GM12878 (cell line): ENCODE measurements around the gene ILF2. TPM values are rescaled to one million over a fixed set of nuclear protein-coding genes. Genes with fewer than 3 reads are reported as not detected.

ENCODE experiments used
- BCL11A ChIP-seq: IDR thresholded peaks from 2 replicates; pipeline ENCODE4 v1.6.1; 2011; ENCODE audit warnings: low read depth, low read length
- CBX5 ChIP-seq: sonication (generic); IDR thresholded peaks from 2 replicates; pipeline ENCODE4 v1.6.1; 2016; ENCODE audit warnings: low read depth, moderate library complexity, mild to moderate bottlenecking, inconsistent platforms
- CEBPB ChIP-seq, 2 experiments: fragments of 150-350 bp in 1 of 2; IDR thresholded peaks; 2 replicates each; pipeline ENCODE4 v1.6.1; 2012 to 2014; ENCODE audit warnings: low read depth in 2 of 2, low read length in 2 of 2, borderline replicate concordance in 1 of 2, inconsistent platforms in 1 of 2
- CTCF ChIP-seq, 3 experiments: IDR thresholded peaks in 2 of 3; conservative IDR thresholded peaks in 1 of 3; 2 replicates each; pipeline ENCODE4 v1.5.1; 2011; ENCODE audit warnings: low read depth in 3 of 3, low read length in 3 of 3, mild to moderate bottlenecking in 3 of 3, control low read depth in 2 of 3, moderate library complexity in 2 of 3, inconsistent platforms in 1 of 3, mixed read lengths in 1 of 3; ENCODE audit not compliant: control insufficient read depth in 2 of 3, insufficient read depth in 1 of 3; ENCODE audit errors: extremely low read depth in 1 of 3
- HDAC2 ChIP-seq: fragments of 200-600 bp; sonication (generic); IDR thresholded peaks from 2 replicates; pipeline ENCODE4 v1.6.1; 2017
- IRF3 ChIP-seq: fragments of 450-650 bp; IDR thresholded peaks from 2 replicates; pipeline ENCODE4 v1.6.1; 2014; ENCODE audit warnings: mild to moderate bottlenecking
- IRF4 ChIP-seq: IDR thresholded peaks from 2 replicates; pipeline ENCODE4 v1.6.1; 2011; ENCODE audit warnings: low read depth, low read length
- MYB ChIP-seq: fragments of 150-350 bp; IDR thresholded peaks from 2 replicates; pipeline ENCODE4 v1.6.1; 2014; ENCODE audit warnings: mild to moderate bottlenecking, low read depth, low read length, borderline replicate concordance
- NFIC ChIP-seq: IDR thresholded peaks from 2 replicates; pipeline ENCODE4 v1.6.1; 2012; ENCODE audit warnings: low read depth, mild to moderate bottlenecking, inconsistent platforms, low read length, moderate library complexity
- NR2C2 ChIP-seq: IDR thresholded peaks from 2 replicates; pipeline ENCODE4 v1.6.1; 2011; ENCODE audit warnings: borderline replicate concordance, low read depth; ENCODE audit not compliant: control insufficient read depth, insufficient read length
- NR2F1 ChIP-seq: fragments of 450-650 bp; conservative IDR thresholded peaks from 2 replicates; pipeline ENCODE4 v1.6.1; 2017; ENCODE audit warnings: mild to moderate bottlenecking
- POLR2A ChIP-seq: IDR thresholded peaks from 2 replicates; pipeline ENCODE4 v1.6.1; 2011; ENCODE audit warnings: low read depth, mild to moderate bottlenecking, low read length
- RBBP5 ChIP-seq: fragments of 200-600 bp; sonication (generic); conservative IDR thresholded peaks from 2 replicates; pipeline ENCODE4 v1.6.1; 2016
- SIN3A ChIP-seq: IDR thresholded peaks from 2 replicates; pipeline ENCODE4 v1.6.1; 2012; ENCODE audit warnings: low read depth, low read length, improper control_type of control experiment
- TARDBP ChIP-seq: IDR thresholded peaks from 2 replicates; pipeline ENCODE4 v1.6.1; 2016; ENCODE audit warnings: borderline replicate concordance
- ZBTB4 ChIP-seq: fragments of 450-650 bp; formaldehyde crosslinking; IDR thresholded peaks from 2 replicates; pipeline ENCODE4 v1.4.0; 2022; ENCODE audit warnings: mild to moderate bottlenecking, moderate library complexity
- ZNF384 ChIP-seq: IDR thresholded peaks from 2 replicates; pipeline ENCODE4 v1.6.1; 2012; ENCODE audit warnings: low read depth, mild to moderate bottlenecking, low read length, improper control_type of control experiment, borderline replicate concordance
- ZZZ3 ChIP-seq: IDR thresholded peaks from 2 replicates; pipeline ENCODE4 v1.6.1; 2011; ENCODE audit warnings: low read depth; ENCODE audit not compliant: control insufficient read depth, insufficient read length
- polyA plus RNA-seq, 11 experiments: library from polyadenylated mRNA; depleted of rRNA in 4 of 11; unstranded in 6 of 11; stranded (reverse) in 5 of 11; fragments of >200 nt; fragmentation: Nextera tagmentation in 4 of 11; fragmentation: Illumina TruSeq in 1 of 11; extraction: Ambion mirVana in 4 of 11; extraction: Trizol in 1 of 11; gene quantifications; 1 replicate in 1 of 11; 2 replicates in 10 of 11; pipeline versions ENCODE4 v1.2.1 to v1.2.3, GENCODE V29; 2011 to 2016; ENCODE audit warnings: inconsistent platforms in 2 of 11, missing spikeins in 2 of 11, low read depth in 1 of 11
- total RNA-seq, 4 experiments: library from RNA; depleted of rRNA in 3 of 4; stranded (reverse); fragments of >200 nt in 3 of 4; fragmentation: Illumina TruSeq in 1 of 4; extraction: Trizol in 1 of 4; gene quantifications; 2 replicates each; pipeline versions ENCODE4 v1.2.1 to v1.2.3, GENCODE V29; 2013 to 2021
- TF ChIP-seq, protein P1 (sequence below): fragments of 450-650 bp; IDR thresholded peaks from 2 replicates; pipeline ENCODE4 v1.6.1; 2016; ENCODE audit warnings: mild to moderate bottlenecking, moderate library complexity, borderline replicate concordance

Gene ILF2
- total and polyA plus RNA-seq, 10 of the 15 experiments (the other 5 are each of a cell fraction or from before 2014, with no cell fraction given), result 261 to 520 (median 449) TPM

- peak; percentile 22; the same call in 1 of the 2 replicates for TF ChIP-seq IRF4
- TF ChIP-seq BCL11A, result no peak
- TF ChIP-seq CTCF (IDR thresholded peaks at IDR 0.05 in 2 of 3, conservative IDR thresholded peaks at IDR 0.05 in 1 of 3; ENCODE audit: control insufficient read depth in 2 of 3, extremely low read depth in 1 of 3, insufficient read depth in 1 of 3, low read depth in 3 of 3, low read length in 3 of 3), result peak; percentile 13 to 47 (median 32); a peak in 4 of 6 replicates
- no peak for TF ChIP-seq RBBP5
- TF ChIP-seq NR2F1, result peak; percentile 50; the same call in 1 of the 2 replicates
- TF ChIP-seq CBX5, result peak; percentile 55; the same call in 1 of the 2 replicates
- TF ChIP-seq HDAC2, result 0 out of 2 replicates have a peak, but pooled peaks have one; percentile 9
- no peak; a peak in 1 of 4 replicates for TF ChIP-seq CEBPB (IDR thresholded peaks at IDR 0.05; ENCODE audit: borderline replicate concordance in 1 of 2, low read depth in 2 of 2, low read length in 2 of 2)
- no peak for TF ChIP-seq ZZZ3
- peak; percentile 94 for TF ChIP-seq POLR2A
- TF ChIP-seq, protein P1, sequence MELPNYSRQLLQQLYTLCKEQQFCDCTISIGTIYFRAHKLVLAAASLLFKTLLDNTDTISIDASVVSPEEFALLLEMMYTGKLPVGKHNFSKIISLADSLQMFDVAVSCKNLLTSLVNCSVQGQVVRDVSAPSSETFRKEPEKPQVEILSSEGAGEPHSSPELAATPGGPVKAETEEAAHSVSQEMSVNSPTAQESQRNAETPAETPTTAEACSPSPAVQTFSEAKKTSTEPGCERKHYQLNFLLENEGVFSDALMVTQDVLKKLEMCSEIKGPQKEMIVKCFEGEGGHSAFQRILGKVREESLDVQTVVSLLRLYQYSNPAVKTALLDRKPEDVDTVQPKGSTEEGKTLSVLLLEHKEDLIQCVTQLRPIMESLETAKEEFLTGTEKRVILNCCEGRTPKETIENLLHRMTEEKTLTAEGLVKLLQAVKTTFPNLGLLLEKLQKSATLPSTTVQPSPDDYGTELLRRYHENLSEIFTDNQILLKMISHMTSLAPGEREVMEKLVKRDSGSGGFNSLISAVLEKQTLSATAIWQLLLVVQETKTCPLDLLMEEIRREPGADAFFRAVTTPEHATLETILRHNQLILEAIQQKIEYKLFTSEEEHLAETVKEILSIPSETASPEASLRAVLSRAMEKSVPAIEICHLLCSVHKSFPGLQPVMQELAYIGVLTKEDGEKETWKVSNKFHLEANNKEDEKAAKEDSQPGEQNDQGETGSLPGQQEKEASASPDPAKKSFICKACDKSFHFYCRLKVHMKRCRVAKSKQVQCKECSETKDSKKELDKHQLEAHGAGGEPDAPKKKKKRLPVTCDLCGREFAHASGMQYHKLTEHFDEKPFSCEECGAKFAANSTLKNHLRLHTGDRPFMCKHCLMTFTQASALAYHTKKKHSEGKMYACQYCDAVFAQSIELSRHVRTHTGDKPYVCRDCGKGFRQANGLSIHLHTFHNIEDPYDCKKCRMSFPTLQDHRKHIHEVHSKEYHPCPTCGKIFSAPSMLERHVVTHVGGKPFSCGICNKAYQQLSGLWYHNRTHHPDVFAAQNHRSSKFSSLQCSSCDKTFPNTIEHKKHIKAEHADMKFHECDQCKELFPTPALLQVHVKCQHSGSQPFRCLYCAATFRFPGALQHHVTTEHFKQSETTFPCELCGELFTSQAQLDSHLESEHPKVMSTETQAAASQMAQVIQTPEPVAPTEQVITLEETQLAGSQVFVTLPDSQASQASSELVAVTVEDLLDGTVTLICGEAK, result peak; percentile 89
- no peak for TF ChIP-seq MYB
- TF ChIP-seq ZNF384, result no peak
- no peak for TF ChIP-seq ZBTB4 (CRISPR knock-in tag)
- peak; percentile 97 for TF ChIP-seq TARDBP
- TF ChIP-seq NR2C2, result no peak
- peak; percentile 62 for TF ChIP-seq SIN3A
- TF ChIP-seq IRF3, result peak; percentile 77; the same call in 1 of the 2 replicates
- TF ChIP-seq NFIC, result peak; percentile 83
Measured at GRCh38 chr1:153670859-153671627, at the start of gene ILF2 (continued).
